HCT116 (cell line): ENCODE results near the gene SLC52A3. TPM values are rescaled to one million over a fixed set of nuclear protein-coding genes. Genes with fewer than 3 reads are reported as not detected.

Experiments used
- ATAC-seq: fragments of 200-7000 bp; cut with Tn5 transposase; 2 replicates; pipeline ENCODE4 v1.9.1; 2020; ENCODE audit warnings: mild to moderate bottlenecking, moderate library complexity
- BruUV-seq: library from RNA; stranded (reverse); fragments of 400-500 nt; replicated peaks from 2 replicates; lab custom pipeline; 2021; lab: Mats Ljungman, UMichigan
- CTCF ChIA-PET: fragments of 300-600 bp; sonication (Branson Sonifier 250); formaldehyde crosslinking; loops from one replicate; lab custom pipeline; 2021; ENCODE audit warnings: antibody characterized with exemption; lab: Charles Lee
- POLR2A ChIA-PET: fragments of 300-600, 350-600 bp; sonication (Branson Sonifier 250); formaldehyde crosslinking; loops from one replicate; lab custom pipeline; 2021; ENCODE audit warnings: antibody characterized with exemption; lab: Charles Lee
- RAD21 ChIA-PET, 2 experiments: fragments of 300-600 bp; sonication (Branson Sonifier 250); formaldehyde crosslinking; loops; one replicate each; lab custom pipeline; 2023; ENCODE audit warnings: low total read pairs in 2 of 2; ENCODE audit not compliant: uncharacterized antibody in 2 of 2, unreplicated experiment in 2 of 2, low non-redundant PET in 1 of 2; lab: Charles Lee
- DNase-seq: peaks from one replicate; pipeline ENCODE4 v3.0.0-alpha.2; 2010; ENCODE audit warnings: low read depth, low spot score
- H2AFZ ChIP-seq: fragments of 200-600 bp; shearing (Covaris generic), sonication (generic); 2 replicates; pipeline ENCODE4 v1.6.1; 2017; ENCODE audit warnings: low read depth, mixed run types, mixed read lengths, antibody characterized with exemption, low read length; ENCODE audit not compliant: poor library complexity, severe bottlenecking
- H3K27ac ChIP-seq: 2 replicates; pipeline ENCODE4 v1.5.1; 2012; ENCODE audit warnings: low read depth, low read length
- H3K27me3 ChIP-seq: fragments of 200-600 bp; sonication (generic); 2 replicates; pipeline ENCODE4 v1.6.1; 2016; ENCODE audit warnings: mixed run types, low read length, mixed read lengths; ENCODE audit not compliant: insufficient read depth
- H3K36me3 ChIP-seq, 2 experiments: fragments of 200-500 bp in 1 of 2; fragments of 200-600 bp in 1 of 2; sonication (Bioruptor generic) in 1 of 2; sonication (generic) in 1 of 2; 2 replicates each; pipeline versions ENCODE4 v1.5.1 to v1.6.1; 2014 to 2016; ENCODE audit warnings: low read length in 2 of 2, inconsistent platforms in 1 of 2, mixed read lengths in 1 of 2, mixed run types in 1 of 2; ENCODE audit not compliant: insufficient read depth in 2 of 2, control insufficient read depth in 1 of 2
- H3K4me1 ChIP-seq, 2 experiments: fragments of 200-600 bp in 1 of 2; sonication (generic) in 1 of 2; 2 replicates each; pipeline versions ENCODE4 v1.5.1 to v1.6.1; 2012 to 2017; ENCODE audit warnings: low read length in 2 of 2, inconsistent platforms in 1 of 2, mild to moderate bottlenecking in 1 of 2, mixed read lengths in 1 of 2, mixed run types in 1 of 2, moderate library complexity in 1 of 2; ENCODE audit not compliant: insufficient read depth in 2 of 2, control insufficient read depth in 1 of 2
- H3K4me2 ChIP-seq: fragments of 200-600 bp; sonication (generic); 2 replicates; pipeline ENCODE4 v1.6.1; 2017; ENCODE audit warnings: mixed run types, low read length, mixed read lengths
- H3K4me3 ChIP-seq, 2 experiments: fragments of 200-600 bp in 1 of 2; sonication (generic) in 1 of 2; replicated peaks in 1 of 2; 2 replicates each; pipeline ENCODE4 v1.5.1; 2011 to 2016; ENCODE audit warnings: low read length in 2 of 2, control low read depth in 1 of 2, low read depth in 1 of 2, mild to moderate bottlenecking in 1 of 2, mixed read lengths in 1 of 2, mixed run types in 1 of 2
- H3K79me2 ChIP-seq: fragments of 200-600 bp; sonication (generic); 2 replicates; pipeline ENCODE4 v1.6.1; 2017; ENCODE audit warnings: mild to moderate bottlenecking, mixed run types, low read length, moderate library complexity, mixed read lengths; ENCODE audit not compliant: insufficient read depth
- H3K9ac ChIP-seq: fragments of 200-600 bp; sonication (generic); 2 replicates; pipeline ENCODE4 v1.6.1; 2016; ENCODE audit warnings: low read length, mixed read lengths
- H3K9me2 ChIP-seq: fragments of 200-600 bp; sonication (generic), shearing (Covaris generic); 2 replicates; pipeline ENCODE4 v1.6.1; 2017; ENCODE audit warnings: mixed run types, mild to moderate bottlenecking, moderate library complexity; ENCODE audit not compliant: insufficient read depth
- H3K9me3 ChIP-seq, 2 experiments: fragments of 200-500 bp in 1 of 2; fragments of 200-600 bp in 1 of 2; sonication (Bioruptor generic) in 1 of 2; sonication (generic) in 1 of 2; 2 replicates each; pipeline ENCODE4 v1.6.1; 2014 to 2017; ENCODE audit warnings: low read length in 2 of 2, mixed read lengths in 2 of 2, inconsistent platforms in 1 of 2, low read depth in 1 of 2, mild to moderate bottlenecking in 1 of 2, mixed run types in 1 of 2, moderate library complexity in 1 of 2; ENCODE audit not compliant: control insufficient read depth in 1 of 2, insufficient read depth in 1 of 2
- H4K20me1 ChIP-seq: fragments of 200-600 bp; sonication (generic), shearing (Covaris generic); 2 replicates; pipeline ENCODE4 v1.6.1; 2017; ENCODE audit warnings: mixed run types, mild to moderate bottlenecking, moderate library complexity; ENCODE audit not compliant: insufficient read depth
- CBX3 ChIP-seq: IDR thresholded peaks from 2 replicates; pipeline ENCODE4 v1.6.1; 2012; ENCODE audit warnings: low read depth
- CTCF ChIP-seq, 3 experiments: fragments of 200-600 bp in 1 of 3; sonication (generic) in 1 of 3; IDR thresholded peaks in 2 of 3; conservative IDR thresholded peaks in 1 of 3; 2 replicates each; pipeline ENCODE4 v1.5.1; 2012 to 2017; ENCODE audit warnings: low read depth in 2 of 3, low read length in 2 of 3, antibody characterized with exemption in 1 of 3, borderline replicate concordance in 1 of 3, control low read depth in 1 of 3, mild to moderate bottlenecking in 1 of 3, mixed read lengths in 1 of 3, mixed run types in 1 of 3, moderate library complexity in 1 of 3; ENCODE audit not compliant: insufficient read depth in 1 of 3
- ELF1 ChIP-seq: IDR thresholded peaks from 2 replicates; pipeline ENCODE4 v1.6.1; 2012; ENCODE audit warnings: low read depth, borderline replicate concordance
- EZH2phosphoT487 ChIP-seq: fragments of 200-600 bp; IDR thresholded peaks from 2 replicates; pipeline ENCODE4 v1.6.1; 2018; ENCODE audit warnings: antibody characterized with exemption, borderline replicate concordance
- JUND ChIP-seq: IDR thresholded peaks from 2 replicates; pipeline ENCODE4 v1.6.1; 2012
- MAX ChIP-seq: IDR thresholded peaks from 2 replicates; pipeline ENCODE4 v1.6.1; 2012
- POLR2AphosphoS5 ChIP-seq: IDR thresholded peaks from 2 replicates; pipeline ENCODE4 v1.6.1; 2011; ENCODE audit warnings: mild to moderate bottlenecking, low read depth, low read length, moderate library complexity
- REST ChIP-seq: IDR thresholded peaks from 2 replicates; pipeline ENCODE4 v1.6.1; 2012; ENCODE audit warnings: low read depth
- SRF ChIP-seq: IDR thresholded peaks from 2 replicates; pipeline ENCODE4 v1.6.1; 2012; ENCODE audit warnings: low read depth
- TCF7L2 ChIP-seq: IDR thresholded peaks from 2 replicates; pipeline ENCODE4 v1.7.0; 2011; ENCODE audit warnings: borderline replicate concordance, inconsistent platforms; ENCODE audit not compliant: insufficient read depth, insufficient read length; ENCODE audit errors: extremely low read depth
- ZFX ChIP-seq: fragments of 450-650 bp; IDR thresholded peaks from 2 replicates; pipeline ENCODE4 v1.6.1; 2017
- ZNF274 ChIP-seq: fragments of 200-500 bp; sonication (Bioruptor generic); IDR thresholded peaks from 2 replicates; pipeline ENCODE4 v1.6.1; 2014; ENCODE audit warnings: mild to moderate bottlenecking, low read depth, low read length, inconsistent platforms
- intact Hi-C: fragments of 100-400 bp; cut with micrococcal nuclease; formaldehyde crosslinking; loops from 2 replicates; pipeline ENCODE4 v1.10.0; 2022
- total RNA-seq: library from RNA; stranded (reverse); gene quantifications from one replicate; pipeline ENCODE4 v1.2.1, GENCODE V29; 2021; ENCODE audit not compliant: unreplicated experiment

SLC52A3 gene
- total RNA-seq, 1 experiment from 2014 or later: 10.2 TPM

- POLR2A ChIA-PET: no interaction called here
- no peak for DNase-seq
Observed at GRCh38 chr20:741620-742019, 26.7 kb downstream of the SLC52A3 start.

More at GRCh38 chr20:741620-742019, 26.7 kb downstream of the SLC52A3 start:
- H3K4me3 ChIP-seq: no peak overlapping the region
- H3K4me1 ChIP-seq: peaks cover 0 to 7% of the 10 kb centered on the region in 2 experiments; a peak in 1 of 4 replicates
- peaks cover 11 to 15% of the 10 kb centered on the region in 2 experiments; a peak in 3 of 4 replicates for H3K9me3 ChIP-seq
- ChIA-PET CTCF (interaction anchor here (0.6 kb wide), 1 partner anchor 11 kb away, joined by 3 read pairs; no protein-coding TSS in a partner anchor), RAD21 (no interaction called here)
- no peaks in the 10 kb centered on the region for H3K27me3 ChIP-seq
- no peaks in the 10 kb centered on the region for H3K36me3 ChIP-seq
- no peak overlapping the region for H2AFZ ChIP-seq
- intact Hi-C loops: no loop called here
- TF ChIP-seq TCF7L2 (no peak), JUND (no peak), REST (no peak), SRF (no peak), CBX3 (no peak), MAX (no peak), POLR2AphosphoS5 (no peak), ZFX (no peak), ELF1 (no peak), CTCF (IDR thresholded peaks at IDR 0.05 in 2 of 3, conservative IDR thresholded peaks at IDR 0.05 in 1 of 3; ENCODE audit: borderline replicate concordance in 1 of 3, insufficient read depth in 1 of 3, low read depth in 2 of 3, low read length in 2 of 3) (no peak), EZH2phosphoT487 (no peak), ZNF274 (no peak)
- H3K27ac ChIP-seq: no peak overlapping the region
- no peak overlapping the region for H3K4me2 ChIP-seq
- no peaks in the 10 kb centered on the region for H3K9me2 ChIP-seq
- H4K20me1 ChIP-seq: no peaks in the 10 kb centered on the region
- BruUV-seq: no TSS peak
- no peaks in the 10 kb centered on the region for H3K79me2 ChIP-seq
- no peak for ATAC-seq
- no peak overlapping the region for H3K9ac ChIP-seq
